Endothelial cell of umbilical vein (primary cell): ENCODE data around the gene RAD1.

Experiments used
- POLR2AphosphoS5 ChIP-seq: IDR thresholded peaks from 2 replicates; pipeline ENCODE4 v1.6.1; 2012; ENCODE audit warnings: low read depth, mild to moderate bottlenecking, control low read depth, low read length, moderate library complexity; ENCODE audit not compliant: insufficient read depth
- TF ChIP-seq, protein P1 (sequence below), 2 donors: IDR thresholded peaks; 1 replicate in 1 of 2; 2 replicates in 1 of 2; pipeline ENCODE4 v1.5.1; 2011; ENCODE audit warnings: low read length in 2 of 2, mild to moderate bottlenecking in 2 of 2, moderate library complexity in 2 of 2, control low read depth in 1 of 2, inconsistent platforms in 1 of 2, low read depth in 1 of 2; ENCODE audit not compliant: insufficient read depth in 1 of 2; ENCODE audit errors: extremely low read depth in 1 of 2

DNA sequence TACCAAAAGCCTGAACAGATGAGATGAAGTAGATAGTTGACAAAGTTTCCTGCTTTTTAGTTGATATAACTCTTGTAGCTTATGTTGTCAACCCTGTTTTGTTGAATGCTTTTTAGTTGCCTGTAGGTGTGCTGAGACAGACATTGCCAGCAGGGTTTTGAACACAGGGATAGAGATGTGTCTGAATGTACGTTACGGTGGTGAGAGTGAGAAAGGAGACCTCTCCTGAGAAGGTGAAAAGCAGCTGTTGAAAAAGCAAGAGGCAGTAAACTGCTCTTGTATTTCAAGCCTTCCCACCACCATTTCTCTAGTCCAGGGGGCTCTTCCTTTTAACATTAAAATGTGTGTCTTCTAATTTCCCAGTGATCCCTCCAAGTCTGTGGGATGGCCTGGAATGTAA lies 28.7 kb upstream of the RAD1 start:
- TF ChIP-seq, protein P1, sequence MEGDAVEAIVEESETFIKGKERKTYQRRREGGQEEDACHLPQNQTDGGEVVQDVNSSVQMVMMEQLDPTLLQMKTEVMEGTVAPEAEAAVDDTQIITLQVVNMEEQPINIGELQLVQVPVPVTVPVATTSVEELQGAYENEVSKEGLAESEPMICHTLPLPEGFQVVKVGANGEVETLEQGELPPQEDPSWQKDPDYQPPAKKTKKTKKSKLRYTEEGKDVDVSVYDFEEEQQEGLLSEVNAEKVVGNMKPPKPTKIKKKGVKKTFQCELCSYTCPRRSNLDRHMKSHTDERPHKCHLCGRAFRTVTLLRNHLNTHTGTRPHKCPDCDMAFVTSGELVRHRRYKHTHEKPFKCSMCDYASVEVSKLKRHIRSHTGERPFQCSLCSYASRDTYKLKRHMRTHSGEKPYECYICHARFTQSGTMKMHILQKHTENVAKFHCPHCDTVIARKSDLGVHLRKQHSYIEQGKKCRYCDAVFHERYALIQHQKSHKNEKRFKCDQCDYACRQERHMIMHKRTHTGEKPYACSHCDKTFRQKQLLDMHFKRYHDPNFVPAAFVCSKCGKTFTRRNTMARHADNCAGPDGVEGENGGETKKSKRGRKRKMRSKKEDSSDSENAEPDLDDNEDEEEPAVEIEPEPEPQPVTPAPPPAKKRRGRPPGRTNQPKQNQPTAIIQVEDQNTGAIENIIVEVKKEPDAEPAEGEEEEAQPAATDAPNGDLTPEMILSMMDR (IDR thresholded peaks at IDR 0.05; ENCODE audit: extremely low read depth in 1 of 2, insufficient read depth in 1 of 2, low read depth in 1 of 2, low read length in 2 of 2), result no peak
- no peak for TF ChIP-seq POLR2AphosphoS5
